K562 (cell line): ENCODE data around the gene RERE. TPM values are rescaled to one million over a fixed set of nuclear protein-coding genes. Genes with fewer than 3 reads are reported as not detected.

Experiments
- ADNP ChIP-seq: fragments of 200-800 bp; sonication (Bioruptor generic); IDR thresholded peaks from 2 replicates; pipeline ENCODE4 v1.6.1; 2016; ENCODE audit warnings: missing genetic modification characterization, missing compliant biosample characterization
- DIDO1 ChIP-seq: fragments of 450-650 bp; IDR thresholded peaks from 2 replicates; pipeline ENCODE4 v1.6.1; 2016; ENCODE audit warnings: low read depth, missing biosample characterization, missing genetic modification characterization
- EP300 ChIP-seq: IDR thresholded peaks from 2 replicates; pipeline ENCODE4 v1.6.1; 2012; ENCODE audit warnings: low read length, improper control_type of control experiment
- HDAC2 ChIP-seq: fragments of 450-650 bp; IDR thresholded peaks from 2 replicates; pipeline ENCODE4 v1.6.1; 2016; ENCODE audit warnings: mild to moderate bottlenecking
- MAFK ChIP-seq: IDR thresholded peaks from 2 replicates; pipeline ENCODE4 v1.6.1; 2011; ENCODE audit warnings: low read length, improper control_type of control experiment
- MCM5 ChIP-seq: fragments of 450-650 bp; IDR thresholded peaks from 2 replicates; pipeline ENCODE4 v1.6.1; 2016; ENCODE audit warnings: low read depth
- POLR2H ChIP-seq: IDR thresholded peaks from 2 replicates; pipeline ENCODE4 v1.6.1; 2016; ENCODE audit warnings: missing genetic modification characterization, low read depth, mild to moderate bottlenecking, control low read depth, missing compliant biosample characterization, moderate library complexity
- POU5F1 ChIP-seq: fragments of 150-350 bp; IDR thresholded peaks from 2 replicates; pipeline ENCODE4 v1.6.1; 2014; ENCODE audit warnings: borderline replicate concordance, low read length, low read depth, mild to moderate bottlenecking; ENCODE audit not compliant: partially characterized antibody
- SAFB2 ChIP-seq: fragments of 200-400 bp; formaldehyde crosslinking; IDR thresholded peaks from 2 replicates; pipeline ENCODE4 v1.6.1; 2018; ENCODE audit warnings: borderline replicate concordance, low read length, low read depth, moderate library complexity; ENCODE audit not compliant: severe bottlenecking
- SAP30 ChIP-seq: fragments of 200-600 bp; sonication (generic); IDR thresholded peaks from 2 replicates; pipeline ENCODE4 v1.6.1; 2012; ENCODE audit warnings: borderline replicate concordance, low read depth, mild to moderate bottlenecking, moderate library complexity, low read length, control low read depth, inconsistent platforms; ENCODE audit not compliant: insufficient read depth, poor library complexity, severe bottlenecking
- SMARCA4 ChIP-seq: fragments of 450-650 bp; IDR thresholded peaks from 2 replicates; pipeline ENCODE4 v1.6.1; 2016
- SMARCC2 ChIP-seq: fragments of 450-650 bp; IDR thresholded peaks from 2 replicates; pipeline ENCODE4 v1.6.1; 2017; ENCODE audit warnings: antibody characterized with exemption, moderate library complexity, mild to moderate bottlenecking, low read depth
- SREBF1 ChIP-seq: fragments of 150-350 bp; IDR thresholded peaks from 2 replicates; pipeline ENCODE4 v1.6.1; 2014; ENCODE audit warnings: antibody characterized with exemption, low read depth, low read length, borderline replicate concordance
- SRSF7 ChIP-seq: fragments of 200-400 bp; formaldehyde crosslinking; optimal IDR thresholded peaks from 2 replicates; pipeline ENCODE3; 2017; ENCODE audit warnings: mild to moderate bottlenecking, low read depth, low read length
- TRIM28 ChIP-seq: fragments of 450-650 bp; IDR thresholded peaks from 2 replicates; pipeline ENCODE4 v1.6.1; 2017
- U2AF2 ChIP-seq: fragments of 200-400 bp; formaldehyde crosslinking; optimal IDR thresholded peaks from 2 replicates; pipeline ENCODE3; 2017; ENCODE audit warnings: low read depth, mild to moderate bottlenecking, low read length
- ZEB2 ChIP-seq: fragments of 450-650 bp; IDR thresholded peaks from 2 replicates; pipeline ENCODE4 v1.6.1; 2016
- ZFP36 ChIP-seq: fragments of 150-350 bp; IDR thresholded peaks from 2 replicates; pipeline ENCODE4 v1.6.1; 2018; ENCODE audit warnings: low read length, low read depth; ENCODE audit not compliant: partially characterized antibody
- ZNF184 ChIP-seq: sonication (generic); formaldehyde crosslinking; IDR thresholded peaks from 2 replicates; pipeline ENCODE4 v1.5.0; 2020; ENCODE audit warnings: missing genetic modification reagents
- ZNF253 ChIP-seq: fragments of 250-450 bp; sonication (Bioruptor Pico); conservative IDR thresholded peaks from 2 replicates; pipeline ENCODE4 v1.6.1; 2021; ENCODE audit warnings: mild to moderate bottlenecking
- polyA plus RNA-seq, 8 experiments: library from polyadenylated mRNA; depleted of rRNA in 4 of 8; stranded (reverse) in 5 of 8; unstranded in 3 of 8; fragments of >200 nt; fragmentation: Nextera tagmentation in 2 of 8; fragmentation: Illumina TruSeq in 1 of 8; extraction: Ambion mirVana in 2 of 8; extraction: Trizol in 1 of 8; gene quantifications; 2 replicates each; pipeline versions ENCODE4 v1.2.1 to v1.2.3, GENCODE V29; 2011 to 2014; ENCODE audit warnings: inconsistent platforms in 1 of 8, missing spikeins in 1 of 8
- total RNA-seq, 7 experiments: library from RNA; depleted of rRNA in 6 of 7; stranded (reverse); fragments of >200 nt in 6 of 7; fragmentation: Illumina TruSeq in 2 of 7; extraction: Trizol in 2 of 7; gene quantifications; 2 replicates each; pipeline versions ENCODE4 v1.2.1 to v1.2.3, GENCODE V29; 2011 to 2021; ENCODE audit warnings: low replicate concordance in 1 of 7
- TF ChIP-seq, protein P1 (sequence below): fragments of 250-450 bp; sonication (Bioruptor Pico); IDR thresholded peaks from 2 replicates; pipeline ENCODE4 v1.4.0; 2020
- TF ChIP-seq, protein P2 (sequence below): fragments of 450-650 bp; IDR thresholded peaks from one replicate; pipeline ENCODE4 v1.6.1; 2018; ENCODE audit warnings: mild to moderate bottlenecking, moderate library complexity; ENCODE audit not compliant: partially characterized antibody
- TF ChIP-seq, protein P3 (sequence below): fragments of 250-450 bp; sonication (Bioruptor Pico); IDR thresholded peaks from 2 replicates; pipeline ENCODE4 v1.4.0; 2020

RERE gene
- total and polyA plus RNA-seq, 9 of the 15 experiments (the other 6 are each of a cell fraction or from before 2014, with no cell fraction given) = 3.0 to 51.5 (median 13.4) TPM

DNA sequence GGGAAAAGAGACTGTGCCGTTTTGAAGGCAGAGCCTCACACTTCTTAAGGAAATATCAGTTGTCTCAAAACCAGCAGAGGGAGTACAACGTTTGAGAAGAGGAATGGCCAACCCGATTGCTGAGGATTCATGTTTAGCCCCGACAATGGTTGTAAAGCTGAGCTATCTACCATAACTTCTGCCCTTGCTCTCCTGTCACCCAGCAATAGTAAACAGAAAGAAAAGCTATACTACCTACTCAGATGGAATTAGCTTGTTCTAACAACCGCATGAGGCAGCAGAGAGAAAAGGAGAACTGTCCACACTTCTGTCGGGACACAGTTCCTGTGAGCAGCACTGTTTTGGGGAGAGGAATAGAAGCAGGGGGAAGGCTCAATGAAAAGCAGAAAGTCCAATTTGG, 408.3 kb downstream of the RERE start (continued):
- TF ChIP-seq, protein P1, sequence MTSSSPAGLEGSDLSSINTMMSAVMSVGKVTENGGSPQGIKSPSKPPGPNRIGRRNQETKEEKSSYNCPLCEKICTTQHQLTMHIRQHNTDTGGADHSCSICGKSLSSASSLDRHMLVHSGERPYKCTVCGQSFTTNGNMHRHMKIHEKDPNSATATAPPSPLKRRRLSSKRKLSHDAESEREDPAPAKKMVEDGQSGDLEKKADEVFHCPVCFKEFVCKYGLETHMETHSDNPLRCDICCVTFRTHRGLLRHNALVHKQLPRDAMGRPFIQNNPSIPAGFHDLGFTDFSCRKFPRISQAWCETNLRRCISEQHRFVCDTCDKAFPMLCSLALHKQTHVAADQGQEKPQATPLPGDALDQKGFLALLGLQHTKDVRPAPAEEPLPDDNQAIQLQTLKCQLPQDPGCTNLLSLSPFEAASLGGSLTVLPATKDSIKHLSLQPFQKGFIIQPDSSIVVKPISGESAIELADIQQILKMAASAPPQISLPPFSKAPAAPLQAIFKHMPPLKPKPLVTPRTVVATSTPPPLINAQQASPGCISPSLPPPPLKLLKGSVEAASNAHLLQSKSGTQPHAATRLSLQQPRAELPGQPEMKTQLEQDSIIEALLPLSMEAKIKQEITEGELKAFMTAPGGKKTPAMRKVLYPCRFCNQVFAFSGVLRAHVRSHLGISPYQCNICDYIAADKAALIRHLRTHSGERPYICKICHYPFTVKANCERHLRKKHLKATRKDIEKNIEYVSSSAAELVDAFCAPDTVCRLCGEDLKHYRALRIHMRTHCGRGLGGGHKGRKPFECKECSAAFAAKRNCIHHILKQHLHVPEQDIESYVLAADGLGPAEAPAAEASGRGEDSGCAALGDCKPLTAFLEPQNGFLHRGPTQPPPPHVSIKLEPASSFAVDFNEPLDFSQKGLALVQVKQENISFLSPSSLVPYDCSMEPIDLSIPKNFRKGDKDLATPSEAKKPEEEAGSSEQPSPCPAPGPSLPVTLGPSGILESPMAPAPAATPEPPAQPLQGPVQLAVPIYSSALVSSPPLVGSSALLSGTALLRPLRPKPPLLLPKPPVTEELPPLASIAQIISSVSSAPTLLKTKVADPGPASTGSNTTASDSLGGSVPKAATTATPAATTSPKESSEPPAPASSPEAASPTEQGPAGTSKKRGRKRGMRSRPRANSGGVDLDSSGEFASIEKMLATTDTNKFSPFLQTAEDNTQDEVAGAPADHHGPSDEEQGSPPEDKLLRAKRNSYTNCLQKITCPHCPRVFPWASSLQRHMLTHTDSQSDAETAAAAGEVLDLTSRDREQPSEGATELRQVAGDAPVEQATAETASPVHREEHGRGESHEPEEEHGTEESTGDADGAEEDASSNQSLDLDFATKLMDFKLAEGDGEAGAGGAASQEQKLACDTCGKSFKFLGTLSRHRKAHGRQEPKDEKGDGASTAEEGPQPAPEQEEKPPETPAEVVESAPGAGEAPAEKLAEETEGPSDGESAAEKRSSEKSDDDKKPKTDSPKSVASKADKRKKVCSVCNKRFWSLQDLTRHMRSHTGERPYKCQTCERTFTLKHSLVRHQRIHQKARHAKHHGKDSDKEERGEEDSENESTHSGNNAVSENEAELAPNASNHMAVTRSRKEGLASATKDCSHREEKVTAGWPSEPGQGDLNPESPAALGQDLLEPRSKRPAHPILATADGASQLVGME (CRISPR knock-in tag) = no peak
- no peak for TF ChIP-seq POU5F1
- TF ChIP-seq, protein P2, sequence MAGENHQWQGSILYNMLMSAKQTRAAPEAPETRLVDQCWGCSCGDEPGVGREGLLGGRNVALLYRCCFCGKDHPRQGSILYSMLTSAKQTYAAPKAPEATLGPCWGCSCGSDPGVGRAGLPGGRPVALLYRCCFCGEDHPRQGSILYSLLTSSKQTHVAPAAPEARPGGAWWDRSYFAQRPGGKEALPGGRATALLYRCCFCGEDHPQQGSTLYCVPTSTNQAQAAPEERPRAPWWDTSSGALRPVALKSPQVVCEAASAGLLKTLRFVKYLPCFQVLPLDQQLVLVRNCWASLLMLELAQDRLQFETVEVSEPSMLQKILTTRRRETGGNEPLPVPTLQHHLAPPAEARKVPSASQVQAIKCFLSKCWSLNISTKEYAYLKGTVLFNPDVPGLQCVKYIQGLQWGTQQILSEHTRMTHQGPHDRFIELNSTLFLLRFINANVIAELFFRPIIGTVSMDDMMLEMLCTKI = no peak
- no peak for TF ChIP-seq DIDO1 (tag)
- TF ChIP-seq ZEB2 = 0 out of 2 replicates have a peak, but pooled peaks have one; percentile 29
- TF ChIP-seq ZFP36 = no peak
- TF ChIP-seq POLR2H (tag) = no peak
- TF ChIP-seq TRIM28 = 0 out of 2 replicates have a peak, but pooled peaks have one; percentile 51
- TF ChIP-seq MAFK = no peak
- TF ChIP-seq, protein P3, sequence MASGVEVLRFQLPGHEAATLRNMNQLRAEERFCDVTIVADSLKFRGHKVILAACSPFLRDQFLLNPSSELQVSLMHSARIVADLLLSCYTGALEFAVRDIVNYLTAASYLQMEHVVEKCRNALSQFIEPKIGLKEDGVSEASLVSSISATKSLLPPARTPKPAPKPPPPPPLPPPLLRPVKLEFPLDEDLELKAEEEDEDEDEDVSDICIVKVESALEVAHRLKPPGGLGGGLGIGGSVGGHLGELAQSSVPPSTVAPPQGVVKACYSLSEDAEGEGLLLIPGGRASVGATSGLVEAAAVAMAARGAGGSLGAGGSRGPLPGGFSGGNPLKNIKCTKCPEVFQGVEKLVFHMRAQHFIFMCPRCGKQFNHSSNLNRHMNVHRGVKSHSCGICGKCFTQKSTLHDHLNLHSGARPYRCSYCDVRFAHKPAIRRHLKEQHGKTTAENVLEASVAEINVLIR (CRISPR knock-in tag) = no peak
- no peak for TF ChIP-seq SRSF7
- TF ChIP-seq EP300 = no peak
- no peak for TF ChIP-seq SAFB2
- peak; percentile 62; the same call in 1 of the 2 replicates for TF ChIP-seq SMARCC2
- peak; percentile 70 for TF ChIP-seq SMARCA4
- no peak for TF ChIP-seq SREBF1
- TF ChIP-seq ZNF184 = no peak
- TF ChIP-seq MCM5 = no peak
- TF ChIP-seq ADNP (tag) = no peak
- TF ChIP-seq ZNF253 (CRISPR knock-in tag) = no peak
- 0 out of 2 replicates have a peak, but pooled peaks have one; percentile 11 for TF ChIP-seq HDAC2
- TF ChIP-seq U2AF2 = no peak
- TF ChIP-seq SAP30 = no peak
